ENCODE data around the gene CLPTM1.

- TF ChIP-seq RAD21 (IDR thresholded peaks at IDR 0.05; ENCODE audit: low read depth) (no peak), MAX (IDR thresholded peaks at IDR 0.05) (no peak), EP300 (IDR thresholded peaks at IDR 0.05; ENCODE audit: borderline replicate concordance) (no peak), REST (IDR thresholded peaks at IDR 0.05; ENCODE audit: low read depth) (no peak)
These were observed 70.1 kb downstream of the CLPTM1 start for GRCh38 chr19:45025264-45025663.

All from Ishikawa (cell line).